ENCODE data around the gene KIF6.

GRCh38 chr6:39377539-39377950 lies 347.7 kb downstream of the KIF6 start:
- no peak for TF ChIP-seq POLR2A (IDR thresholded peaks at IDR 0.05; ENCODE audit: control extremely low read depth in 1 of 2, low read depth in 2 of 2, low read length in 2 of 2)
- peak; percentile 83 for TF ChIP-seq MAX (IDR thresholded peaks at IDR 0.05)

Data from H1 (cell line).